HG03103 (cell line): ENCODE data around the gene CLNK.
"Not testable (repeated sequence)": the region's sequence is repeated elsewhere in the genome, so short reads cannot be mapped to it uniquely, and the experiment has no call there.

Experiments
- ATAC-seq: cut with Tn5 transposase; IDR thresholded peaks from one replicate; pipeline ENCODE4 v1.9.1; 2021; ENCODE audit warnings: low read depth; ENCODE audit not compliant: unreplicated experiment

The CLNK gene

GRCh38 chr4:10619220-10619619 is 65.3 kb downstream of the CLNK start:
- no peak for ATAC-seq

- not testable (repeated sequence) for ATAC-seq
Measured at GRCh38 chr4:10614926-10615325, 69.6 kb downstream of the CLNK start.

GRCh38 chr4:10613926-10614478 is 70.6 kb downstream of the CLNK start:
- no peak for ATAC-seq

- no peak for ATAC-seq
Measured at GRCh38 chr4:10612476-10612875, 72.1 kb downstream of the CLNK start.

GRCh38 chr4:10611673-10612072 is 72.9 kb downstream of the CLNK start:
- no peak for ATAC-seq

- no peak for ATAC-seq
Measured at GRCh38 chr4:10608501-10609219, 75.9 kb downstream of the CLNK start.

- no peak for ATAC-seq
Measured at GRCh38 chr4:10607206-10607605, 77.4 kb downstream of the CLNK start.

- no peak for ATAC-seq
Measured at GRCh38 chr4:10606483-10607155, 77.9 kb downstream of the CLNK start.

- ATAC-seq = no peak
Measured at GRCh38 chr4:10605746-10606482, 78.7 kb downstream of the CLNK start.

- ATAC-seq = no peak
Measured at GRCh38 chr4:10605031-10605430, 79.5 kb downstream of the CLNK start.

GRCh38 chr4:10599574-10599973 is 85.0 kb downstream of the CLNK start:
- no peak for ATAC-seq

- ATAC-seq = no peak
Measured at GRCh38 chr4:10598829-10599228, 85.7 kb downstream of the CLNK start.

- ATAC-seq = no peak
Measured at GRCh38 chr4:10596586-10597290, 87.8 kb downstream of the CLNK start.

- ATAC-seq = no peak
Measured at GRCh38 chr4:10593130-10593529, 91.4 kb downstream of the CLNK start.

- no peak for ATAC-seq
Measured at GRCh38 chr4:10590896-10591295, 93.7 kb downstream of the CLNK start.

GRCh38 chr4:10589799-10590198 is 94.8 kb downstream of the CLNK start:
- no peak for ATAC-seq

GRCh38 chr4:10589321-10589720 is 95.2 kb downstream of the CLNK start:
- no peak for ATAC-seq

- ATAC-seq = no peak
Measured at GRCh38 chr4:10587697-10588096, 96.9 kb downstream of the CLNK start.

- no peak for ATAC-seq
Measured at GRCh38 chr4:10587296-10587695, 97.3 kb downstream of the CLNK start.

GRCh38 chr4:10584042-10584441 is 100.5 kb downstream of the CLNK start:
- no peak for ATAC-seq

- no peak for ATAC-seq
Measured at GRCh38 chr4:10582951-10583350, 101.6 kb downstream of the CLNK start.
